Endothelial cell (in vitro differentiated cells): ENCODE results near the gene RPS27L. TPM values are rescaled to one million over a fixed set of nuclear protein-coding genes. Genes with fewer than 3 reads are reported as not detected.

ENCODE experiments used
- DNase-seq: peaks from one replicate; pipeline ENCODE4 v3.0.0; 2021; ENCODE audit warnings: low spot score
- H3K27ac Mint-ChIP-seq: one replicate; pipeline ENCODE4 v1.8.0; 2021; ENCODE audit warnings: mixed read lengths, inconsistent platforms; ENCODE audit not compliant: unreplicated experiment
- H3K27me3 Mint-ChIP-seq: one replicate; pipeline ENCODE4 v1.8.0; 2021; ENCODE audit warnings: mild to moderate bottlenecking, moderate library complexity, mixed read lengths, inconsistent platforms; ENCODE audit not compliant: unreplicated experiment
- H3K36me3 Mint-ChIP-seq: one replicate; pipeline ENCODE4 v1.8.0; 2021; ENCODE audit warnings: mild to moderate bottlenecking, low read depth, mixed read lengths, inconsistent platforms; ENCODE audit not compliant: unreplicated experiment
- H3K4me1 Mint-ChIP-seq: one replicate; pipeline ENCODE4 v1.8.0; 2021; ENCODE audit warnings: mild to moderate bottlenecking, mixed read lengths, inconsistent platforms; ENCODE audit not compliant: unreplicated experiment
- H3K4me3 Mint-ChIP-seq: one replicate; pipeline ENCODE4 v1.8.0; 2021; ENCODE audit warnings: mild to moderate bottlenecking, mixed read lengths, inconsistent platforms; ENCODE audit not compliant: unreplicated experiment
- H3K9me3 Mint-ChIP-seq: one replicate; pipeline ENCODE4 v1.8.0; 2021; ENCODE audit warnings: mixed read lengths, inconsistent platforms; ENCODE audit not compliant: unreplicated experiment
- total RNA-seq: library from RNA; stranded (reverse); fragmentation: NEBNext Ultra II Directional; extraction: Animal tissue kit (Norgen Biotek cat#: 25700); gene quantifications from one replicate; pipeline ENCODE4 v1.2.1, GENCODE V29; 2021; ENCODE audit not compliant: unreplicated experiment
- TF ChIP-seq, protein P1 (sequence below): fragments of 200-600 bp; sonication (generic); IDR thresholded peaks from one replicate; pipeline ENCODE4 v1.5.0; 2021; ENCODE audit warnings: antibody characterized with exemption; ENCODE audit not compliant: unreplicated experiment

The RPS27L gene
- total RNA-seq, 1 donor from 2014 or later, result 149 TPM

DNA sequence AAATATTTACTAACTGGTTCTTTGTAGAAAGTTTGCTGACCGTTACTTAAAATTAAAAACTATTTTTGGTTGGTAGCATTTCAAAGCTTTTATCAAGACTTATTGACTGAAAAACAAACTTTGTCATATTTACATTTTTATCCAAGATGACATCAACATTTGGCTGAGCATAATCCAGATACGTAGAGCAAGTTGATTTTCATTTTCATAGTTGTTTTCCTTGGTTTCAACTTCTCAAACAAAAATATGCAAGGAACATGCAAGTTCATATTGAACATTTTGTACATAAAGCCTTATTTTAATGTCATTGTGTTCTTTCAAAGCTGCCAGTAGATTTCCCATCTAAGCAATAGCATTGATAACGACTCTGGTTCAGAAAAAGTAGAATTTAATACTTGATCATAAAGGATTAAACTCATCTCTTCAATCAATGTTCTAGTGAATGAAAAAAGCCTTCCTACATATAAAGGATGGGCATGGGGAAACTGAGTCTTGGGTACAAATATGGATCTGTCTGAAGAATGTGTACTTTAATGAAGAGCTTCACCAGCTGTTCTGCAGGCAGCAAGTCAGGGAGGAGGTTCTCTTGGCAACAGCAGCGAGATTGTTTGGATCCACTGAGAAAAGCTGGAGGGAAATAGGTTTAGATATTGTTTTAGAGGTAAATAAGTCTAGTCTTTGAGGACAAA lies 37.7 kb upstream of the RPS27L start:
- Mint-ChIP-seq H3K9me3 (no peaks in the 10 kb centered on the region), H3K4me1 (peaks cover 61% of the 10 kb centered on the region), H3K4me3 (no peak overlapping the region)

DNA sequence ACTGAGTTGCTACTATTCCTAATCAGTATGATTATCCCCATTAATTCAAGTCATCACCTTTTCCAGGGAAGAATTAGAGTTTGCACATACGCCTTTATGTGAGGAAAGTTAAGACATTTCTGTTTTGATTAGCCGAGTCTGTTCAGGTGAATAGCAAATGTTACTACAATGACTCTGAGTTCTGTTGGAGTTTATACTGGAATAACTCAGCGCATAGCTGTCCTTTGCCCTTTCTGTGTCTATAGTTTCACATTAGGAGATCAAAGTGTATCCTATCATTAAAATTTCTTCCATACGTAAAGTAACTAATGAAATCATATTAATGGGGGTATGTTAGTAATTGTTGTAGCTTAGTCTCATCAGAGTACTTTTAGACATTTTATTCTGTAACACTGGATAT lies 37.0 kb upstream of the RPS27L start:
- Mint-ChIP-seq H3K36me3 (no peaks in the 10 kb centered on the region), H3K9me3 (no peaks in the 10 kb centered on the region), H3K27ac (peak overlapping the region; percentile 90), H3K4me3 (peak overlapping the region; percentile 78), H3K27me3 (peaks cover 6% of the 10 kb centered on the region), H3K4me1 (peaks cover 64% of the 10 kb centered on the region)
- TF ChIP-seq, protein P1, sequence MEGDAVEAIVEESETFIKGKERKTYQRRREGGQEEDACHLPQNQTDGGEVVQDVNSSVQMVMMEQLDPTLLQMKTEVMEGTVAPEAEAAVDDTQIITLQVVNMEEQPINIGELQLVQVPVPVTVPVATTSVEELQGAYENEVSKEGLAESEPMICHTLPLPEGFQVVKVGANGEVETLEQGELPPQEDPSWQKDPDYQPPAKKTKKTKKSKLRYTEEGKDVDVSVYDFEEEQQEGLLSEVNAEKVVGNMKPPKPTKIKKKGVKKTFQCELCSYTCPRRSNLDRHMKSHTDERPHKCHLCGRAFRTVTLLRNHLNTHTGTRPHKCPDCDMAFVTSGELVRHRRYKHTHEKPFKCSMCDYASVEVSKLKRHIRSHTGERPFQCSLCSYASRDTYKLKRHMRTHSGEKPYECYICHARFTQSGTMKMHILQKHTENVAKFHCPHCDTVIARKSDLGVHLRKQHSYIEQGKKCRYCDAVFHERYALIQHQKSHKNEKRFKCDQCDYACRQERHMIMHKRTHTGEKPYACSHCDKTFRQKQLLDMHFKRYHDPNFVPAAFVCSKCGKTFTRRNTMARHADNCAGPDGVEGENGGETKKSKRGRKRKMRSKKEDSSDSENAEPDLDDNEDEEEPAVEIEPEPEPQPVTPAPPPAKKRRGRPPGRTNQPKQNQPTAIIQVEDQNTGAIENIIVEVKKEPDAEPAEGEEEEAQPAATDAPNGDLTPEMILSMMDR, result no peak
- no peak for DNase-seq

More for the DNA sequence above, 37.7 kb upstream of the RPS27L start:
- TF ChIP-seq, protein P1, result no peak
- H3K27me3 Mint-ChIP-seq, result peaks cover 6% of the 10 kb centered on the region
- H3K36me3 Mint-ChIP-seq, result no peaks in the 10 kb centered on the region
- H3K27ac Mint-ChIP-seq, result peak overlapping the region; percentile 9
- DNase-seq, result no peak

DNA sequence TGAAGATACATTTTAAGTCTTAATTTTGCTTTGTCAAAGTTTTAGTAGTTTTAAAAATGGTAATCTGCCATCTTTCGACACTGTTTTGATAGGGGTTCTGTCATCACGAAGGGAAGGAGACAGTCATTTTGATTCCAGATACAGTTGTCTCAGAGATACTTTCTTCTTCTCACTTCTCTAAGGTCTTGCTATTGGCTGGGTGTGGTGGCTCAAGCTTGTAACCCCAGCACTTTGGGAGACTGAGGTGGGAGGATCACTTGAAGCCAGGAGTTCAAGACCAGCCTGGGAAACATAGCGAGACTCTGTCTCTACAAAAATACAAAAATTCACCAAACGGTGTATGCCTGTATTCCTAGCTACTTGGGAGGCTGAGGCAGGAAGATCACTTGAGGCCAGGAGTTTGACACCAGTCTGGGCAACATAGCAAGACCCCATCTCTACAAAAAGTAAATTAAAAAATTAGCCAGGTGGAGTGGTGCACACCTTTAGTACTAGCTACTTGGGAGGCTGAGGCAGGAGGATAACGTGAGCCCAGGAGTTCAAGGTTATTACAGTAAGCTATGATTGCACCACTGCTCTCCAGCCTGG lies 35.4 kb upstream of the RPS27L start:
- H3K9me3 Mint-ChIP-seq, result no peaks in the 10 kb centered on the region
- H3K27me3 Mint-ChIP-seq, result peaks cover 12% of the 10 kb centered on the region
- no peaks in the 10 kb centered on the region for H3K36me3 Mint-ChIP-seq
- DNase-seq, result no peak
- TF ChIP-seq, protein P1, result no peak
- H3K4me3 Mint-ChIP-seq, result peak overlapping the region; percentile 59
- H3K27ac Mint-ChIP-seq, result peak overlapping the region; percentile 34
- peaks cover 57% of the 10 kb centered on the region for H3K4me1 Mint-ChIP-seq

DNA sequence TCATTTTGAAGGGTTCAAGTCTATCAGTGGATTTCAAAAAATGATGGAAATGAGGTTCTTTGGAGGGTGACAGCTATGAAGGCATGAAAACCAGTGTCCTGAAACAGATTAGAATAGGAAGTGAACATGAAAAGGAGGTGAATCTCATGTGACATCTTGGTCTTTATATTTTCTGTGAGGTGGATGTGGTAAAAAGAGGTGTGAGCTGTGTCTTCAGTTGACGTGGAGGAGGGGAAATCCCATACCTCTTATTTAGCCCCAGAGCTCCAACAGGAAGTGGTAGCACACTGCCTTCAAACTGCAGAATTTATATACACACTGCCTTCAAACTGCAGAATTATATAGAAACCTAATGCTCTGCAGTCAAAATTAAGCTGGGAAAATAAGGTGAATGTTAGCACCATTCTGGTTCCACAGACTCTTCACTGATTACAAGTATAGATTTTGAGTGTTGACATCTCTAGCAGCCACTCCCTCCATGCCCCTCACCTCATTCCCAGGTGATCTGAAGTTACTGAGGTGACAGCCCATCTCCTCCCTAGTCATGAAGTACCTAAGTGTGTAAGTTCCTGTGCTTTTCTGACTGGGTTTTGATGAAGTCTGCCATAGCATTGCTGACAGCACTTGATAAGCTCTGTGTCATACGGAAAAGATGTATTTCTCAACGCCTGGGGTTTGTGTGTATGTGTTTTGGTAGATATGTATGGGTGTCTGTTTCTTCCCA lies 34.8 kb upstream of the RPS27L start:
- peaks cover 12% of the 10 kb centered on the region for H3K27me3 Mint-ChIP-seq

More for the DNA sequence above, 34.8 kb upstream of the RPS27L start:
- H3K9me3 Mint-ChIP-seq, result no peaks in the 10 kb centered on the region
- H3K27ac Mint-ChIP-seq, result peak overlapping the region; percentile 34
- H3K36me3 Mint-ChIP-seq, result no peaks in the 10 kb centered on the region
- TF ChIP-seq, protein P1, result no peak
- peak overlapping the region; percentile 59 for H3K4me3 Mint-ChIP-seq
- no peak for DNase-seq
- H3K4me1 Mint-ChIP-seq, result peaks cover 55% of the 10 kb centered on the region
